GM19372 (cell line): ENCODE measurements around the gene TBXAS1.

Source experiments
- ATAC-seq: cut with Tn5 transposase; IDR thresholded peaks from one replicate; pipeline ENCODE4 v1.9.1; 2021; ENCODE audit warnings: mild to moderate bottlenecking, low read depth, moderate library complexity; ENCODE audit not compliant: unreplicated experiment

The TBXAS1 gene

DNA sequence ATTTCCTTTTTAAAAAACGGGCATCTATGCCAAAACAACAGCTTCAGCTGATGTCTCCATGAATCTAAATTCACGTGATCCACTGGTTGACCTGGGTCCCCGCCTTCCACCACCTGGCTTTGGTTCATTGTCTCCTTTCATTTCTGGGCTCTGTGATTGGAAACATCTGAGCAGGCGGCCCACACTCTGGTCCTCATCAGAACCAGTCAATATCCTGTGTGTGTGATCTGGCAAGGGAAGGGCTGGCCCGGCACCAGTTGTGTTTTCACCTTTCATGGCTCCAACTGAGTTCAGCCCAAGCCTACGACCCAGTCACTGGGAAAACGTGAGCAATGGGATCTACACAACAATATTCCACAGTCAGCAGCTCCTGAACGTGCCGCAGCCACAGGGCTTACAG, 187.5 kb downstream of the TBXAS1 start:
- no peak for ATAC-seq

DNA sequence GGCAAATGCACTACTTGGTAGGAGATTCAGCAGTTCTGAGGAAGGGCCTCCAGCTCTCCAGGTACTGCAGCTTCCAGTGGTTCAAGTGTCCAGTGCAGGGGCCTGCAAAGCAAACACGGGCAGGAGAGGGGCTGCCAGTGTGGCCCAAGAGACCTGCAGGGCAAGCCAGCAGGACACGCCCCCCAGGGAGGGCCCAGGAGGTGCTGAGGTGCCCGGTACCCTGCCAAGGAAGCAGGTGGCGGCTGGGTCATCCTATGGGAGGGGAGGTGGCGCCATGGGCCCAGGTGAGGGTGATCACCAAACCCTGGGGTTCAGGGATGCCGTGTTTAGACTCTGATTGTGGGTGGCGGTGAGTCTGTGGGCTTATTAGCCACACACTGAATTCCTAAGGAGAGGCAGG, 188.0 kb downstream of the TBXAS1 start:
- no peak for ATAC-seq

DNA sequence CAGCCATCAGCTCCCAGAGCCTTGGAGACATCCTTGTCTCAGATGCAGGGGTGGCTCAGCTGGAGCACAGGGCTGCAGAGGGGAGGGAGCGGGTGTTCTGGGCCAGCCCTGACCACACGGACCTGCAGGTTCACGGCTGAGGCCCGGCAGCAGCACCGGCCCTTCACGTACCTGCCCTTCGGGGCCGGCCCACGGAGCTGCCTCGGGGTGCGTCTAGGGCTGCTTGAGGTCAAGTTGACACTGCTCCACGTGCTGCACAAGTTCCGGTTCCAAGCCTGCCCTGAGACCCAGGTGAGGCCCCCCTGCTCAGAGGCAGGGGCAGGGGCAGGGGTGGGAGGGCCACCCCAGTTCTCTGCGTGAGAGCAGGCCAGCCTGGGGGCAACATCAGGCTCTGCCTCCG, 188.5 kb downstream of the TBXAS1 start:
- ATAC-seq, result no peak

DNA sequence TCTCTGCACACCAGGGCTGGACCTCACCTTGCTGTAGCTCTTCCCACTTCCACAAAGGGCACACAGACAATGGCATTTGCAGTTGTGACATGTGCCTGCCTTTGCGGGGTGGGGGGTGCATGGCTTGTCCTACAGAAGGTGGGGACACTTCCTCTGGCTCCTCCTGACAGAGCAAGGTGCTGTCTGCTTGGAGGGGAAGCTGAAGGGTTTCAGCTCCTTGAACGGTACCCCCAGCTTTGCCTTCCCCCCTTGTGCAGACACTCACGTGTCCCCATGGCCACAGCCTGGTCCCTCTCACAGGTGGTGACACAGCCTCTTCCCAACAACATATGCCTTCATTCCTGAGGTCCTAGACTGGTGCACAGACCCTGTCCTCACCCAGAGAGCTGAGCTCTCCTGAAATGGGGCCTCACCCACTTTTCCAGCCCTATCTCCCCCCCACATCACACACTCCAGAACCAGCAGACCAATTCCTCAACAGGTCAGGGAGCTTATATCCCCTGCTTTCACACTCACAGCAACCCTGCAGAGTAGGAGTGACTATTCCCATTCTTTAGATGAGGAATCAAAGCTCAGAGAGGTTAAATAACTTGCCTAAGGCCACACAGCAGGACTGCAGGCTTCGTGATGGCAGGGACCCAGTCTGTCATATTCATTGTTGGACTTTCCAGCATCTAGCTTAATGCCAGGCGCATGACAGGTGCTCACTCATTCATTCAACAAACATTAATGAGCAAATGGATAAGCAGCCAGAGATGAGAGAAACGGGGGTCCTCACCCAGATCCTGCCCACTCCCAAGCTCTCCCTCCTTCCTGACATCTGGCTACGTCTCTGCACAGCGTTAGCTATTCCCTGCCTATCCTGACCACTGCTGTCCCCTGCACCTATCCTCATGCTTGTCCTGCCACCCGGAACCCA, 189.3 kb downstream of the TBXAS1 start:
- no peak for ATAC-seq

DNA sequence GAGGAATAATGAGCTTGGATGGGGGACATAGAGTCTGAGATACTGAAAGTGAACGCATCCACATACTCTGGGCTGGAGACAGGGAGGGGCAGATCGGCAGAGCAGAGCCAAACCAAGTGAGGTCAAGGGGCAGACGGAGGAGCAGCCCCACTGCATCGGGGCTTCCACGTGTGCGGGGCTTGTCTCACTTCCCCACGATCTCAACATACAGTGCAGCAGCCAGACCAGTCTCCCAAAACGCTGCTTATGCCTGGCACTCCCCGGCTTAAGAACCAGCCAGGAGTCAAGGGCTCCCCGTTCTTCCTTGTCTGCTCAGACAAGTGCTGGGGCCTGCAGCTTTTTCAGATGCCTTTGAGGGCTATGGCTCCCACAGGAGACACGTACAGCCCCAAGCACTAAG, 190.1 kb downstream of the TBXAS1 start:
- no peak for ATAC-seq

DNA sequence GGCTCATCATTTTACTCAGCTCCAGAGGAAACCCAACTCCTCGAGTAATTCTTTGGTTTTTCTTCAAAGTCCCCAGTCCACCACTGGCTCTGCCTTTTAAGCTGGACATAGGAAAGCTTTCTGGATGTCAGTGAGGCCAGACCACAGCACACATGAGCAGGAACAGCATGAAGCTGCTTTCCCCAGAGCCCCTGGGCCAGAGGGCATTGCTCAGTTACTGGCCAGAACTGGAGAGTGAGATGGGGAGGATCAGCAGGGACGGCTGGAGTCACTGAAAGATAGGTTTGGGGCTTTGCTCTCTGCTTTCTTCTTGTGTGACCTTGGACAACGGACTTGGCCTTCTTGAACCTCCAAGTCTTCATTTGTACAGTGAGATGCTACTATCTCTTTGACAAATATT, 190.5 kb downstream of the TBXAS1 start:
- ATAC-seq, result no peak

DNA sequence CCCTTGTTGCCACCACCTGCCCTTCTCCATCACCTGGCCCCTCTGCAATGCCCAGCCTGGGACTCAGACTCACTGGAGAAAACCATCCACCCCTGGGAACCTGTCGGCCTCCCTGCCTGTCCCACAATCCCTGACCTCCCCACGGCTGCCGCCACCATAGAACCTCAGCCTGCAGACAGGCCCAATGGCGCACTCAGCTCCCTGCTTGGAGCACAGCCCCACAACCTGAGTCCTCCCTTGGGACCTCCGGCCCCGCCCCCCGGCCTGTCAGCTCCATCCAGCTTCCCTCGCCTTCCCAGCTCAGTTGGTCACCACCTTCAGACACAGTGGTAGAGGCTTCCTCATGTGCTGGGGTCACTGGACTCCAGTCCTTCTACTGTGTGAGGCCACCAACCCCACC, 192.5 kb downstream of the TBXAS1 start:
- ATAC-seq, result no peak

DNA sequence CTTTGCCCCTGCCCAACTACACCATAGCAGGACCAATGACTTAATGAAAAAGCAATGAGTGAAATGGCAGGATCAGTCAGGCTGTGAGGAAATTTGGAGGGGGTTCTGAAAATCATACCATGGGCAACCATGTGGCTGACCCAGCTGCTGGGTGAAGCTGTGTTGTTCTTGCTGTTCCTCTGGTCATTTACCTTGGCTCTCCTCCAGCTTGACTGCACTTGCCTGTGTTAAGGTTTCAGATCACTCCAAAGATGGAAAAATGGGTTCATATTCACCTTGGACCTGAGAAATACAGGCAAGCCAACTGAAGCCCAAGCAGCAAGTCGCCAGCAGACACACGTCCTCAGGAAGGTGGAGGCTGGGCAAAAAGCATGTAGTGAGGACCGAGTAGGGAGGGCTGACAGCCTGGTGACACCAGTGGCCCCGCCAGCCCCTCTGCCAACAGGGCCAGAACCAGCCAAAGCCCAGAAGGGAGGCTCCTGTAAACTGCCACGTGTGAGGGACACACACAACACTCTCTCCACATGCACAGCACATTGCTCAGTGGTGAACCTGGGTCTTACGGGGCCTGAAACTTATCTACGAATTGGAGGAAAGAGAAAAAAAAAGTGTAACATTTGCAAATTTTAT, 193.6 kb downstream of the TBXAS1 start:
- no peak for ATAC-seq

DNA sequence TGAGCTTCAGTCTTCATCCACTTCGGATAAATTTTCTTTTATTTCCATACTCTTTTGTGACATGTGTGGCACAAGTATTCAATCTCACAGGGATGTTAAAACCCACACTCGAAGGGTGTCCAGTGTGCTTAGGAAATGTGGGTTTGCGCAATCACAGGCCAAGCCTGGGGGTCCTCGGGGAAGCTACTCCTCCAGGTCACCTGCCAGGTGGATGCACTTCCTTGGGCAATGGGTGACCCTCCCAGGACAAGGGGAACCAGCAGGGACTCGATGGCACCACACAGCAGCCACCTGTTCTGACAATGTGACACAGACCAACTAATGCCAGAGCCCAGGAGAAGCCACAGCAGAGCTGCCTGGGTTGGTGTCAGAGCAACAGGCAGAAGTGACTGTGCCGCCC, 194.7 kb downstream of the TBXAS1 start:
- no peak for ATAC-seq

DNA sequence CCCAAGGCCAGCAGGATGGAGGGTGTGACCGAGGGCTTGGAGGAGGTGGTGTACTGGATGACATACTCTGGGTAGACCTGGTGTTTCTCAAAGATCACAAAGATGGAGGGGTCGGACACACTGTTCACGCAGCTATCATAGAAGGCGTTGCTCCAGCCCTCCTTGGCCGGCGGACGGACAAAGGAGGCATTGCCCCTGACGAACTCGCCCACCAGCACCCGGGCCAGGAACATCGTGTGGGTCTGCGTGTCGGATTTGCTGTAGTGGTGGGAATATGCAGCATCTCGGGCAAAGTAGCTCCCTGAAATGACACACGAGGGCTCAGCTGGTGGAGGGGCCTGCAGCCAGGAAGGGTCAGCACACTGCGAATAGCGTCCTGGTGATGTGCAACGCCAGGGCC, 195.5 kb downstream of the TBXAS1 start:
- no peak for ATAC-seq

DNA sequence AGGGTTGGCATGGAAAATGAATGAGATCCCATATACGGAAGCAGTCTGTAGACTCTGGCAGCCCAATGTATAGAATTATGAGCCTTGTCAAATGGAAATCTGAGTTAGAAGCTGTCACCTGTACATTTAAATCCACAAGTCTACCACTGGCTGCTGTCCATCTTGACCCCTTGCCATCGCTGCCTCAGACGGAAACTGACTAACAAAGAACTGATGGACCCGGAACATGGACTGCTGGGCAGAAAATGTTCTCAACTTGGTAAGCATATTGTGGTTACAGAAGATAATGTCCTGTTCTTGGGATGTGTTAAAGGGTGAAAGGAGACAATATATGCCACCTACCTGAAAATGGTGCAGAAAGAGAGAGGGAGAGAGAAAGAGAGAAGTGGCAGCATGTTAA, 196.2 kb downstream of the TBXAS1 start:
- no peak for ATAC-seq

DNA sequence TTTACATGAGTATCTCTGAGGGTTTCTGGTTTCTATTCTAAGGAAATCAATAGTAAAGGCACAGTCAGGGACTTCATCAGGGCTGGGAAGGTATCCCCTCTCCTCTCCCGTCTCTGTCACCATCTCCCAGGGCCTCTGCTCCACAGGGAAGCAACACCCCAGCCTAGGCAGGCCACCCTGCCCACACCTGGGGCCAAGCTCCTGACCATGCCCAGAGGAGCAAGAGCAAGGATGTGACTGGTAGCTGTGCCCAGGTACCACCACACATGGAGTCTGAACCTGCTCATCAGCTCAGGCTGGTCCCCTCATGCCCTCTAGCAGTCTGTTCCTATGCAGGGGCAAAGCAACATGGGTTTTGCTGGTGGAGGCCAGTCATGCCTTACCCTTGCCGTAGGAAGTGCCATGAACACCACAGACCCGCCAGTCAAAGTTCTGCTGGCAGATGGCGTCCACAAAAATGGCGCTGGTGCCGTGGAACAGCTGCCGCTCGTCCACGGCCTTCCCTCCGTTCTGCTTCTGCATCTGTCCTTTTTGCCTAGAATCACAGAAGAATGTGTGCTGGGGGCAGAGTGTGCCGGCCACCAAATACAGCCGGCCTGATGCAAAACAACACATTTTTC, 196.9 kb downstream of the TBXAS1 start:
- no peak for ATAC-seq

DNA sequence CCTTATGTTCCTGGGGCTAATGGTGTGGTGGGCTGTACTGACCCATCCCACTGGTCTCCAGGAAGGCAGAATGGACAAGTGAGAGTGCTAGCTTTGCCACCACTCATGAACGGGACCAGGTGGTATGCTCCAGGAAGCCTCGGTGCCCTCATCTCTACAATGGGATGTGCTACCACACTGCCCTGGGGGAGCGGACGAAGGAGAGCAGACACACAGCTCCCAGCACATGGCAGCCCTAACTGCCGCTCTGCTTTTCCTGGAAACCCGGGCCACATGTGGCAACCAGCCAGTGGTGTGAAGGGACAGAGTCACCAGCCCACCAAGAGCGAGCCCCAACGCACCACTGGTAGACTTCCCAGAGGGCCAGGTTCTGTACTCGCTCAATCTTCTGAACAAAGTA, 197.9 kb downstream of the TBXAS1 start:
- ATAC-seq, result no peak

DNA sequence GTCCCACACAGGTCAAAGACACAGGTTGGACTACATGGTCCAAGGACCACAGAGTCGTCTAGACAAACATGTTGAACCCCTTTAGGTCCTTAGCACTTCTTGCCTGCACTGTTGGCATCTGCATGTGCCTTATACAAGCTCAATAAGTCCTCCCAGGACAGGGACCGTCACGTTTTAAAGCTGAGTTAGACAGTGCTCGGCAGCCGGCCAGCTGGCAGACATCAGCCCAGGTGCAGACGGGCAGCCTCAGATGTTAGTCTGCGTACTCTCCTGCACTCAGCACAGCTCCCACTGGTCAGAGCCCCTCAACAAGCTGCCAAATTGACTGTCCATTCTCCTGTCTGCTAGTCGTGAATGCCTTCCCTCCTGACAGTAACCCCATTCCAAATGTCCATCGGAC, 198.8 kb downstream of the TBXAS1 start:
- ATAC-seq, result no peak

DNA sequence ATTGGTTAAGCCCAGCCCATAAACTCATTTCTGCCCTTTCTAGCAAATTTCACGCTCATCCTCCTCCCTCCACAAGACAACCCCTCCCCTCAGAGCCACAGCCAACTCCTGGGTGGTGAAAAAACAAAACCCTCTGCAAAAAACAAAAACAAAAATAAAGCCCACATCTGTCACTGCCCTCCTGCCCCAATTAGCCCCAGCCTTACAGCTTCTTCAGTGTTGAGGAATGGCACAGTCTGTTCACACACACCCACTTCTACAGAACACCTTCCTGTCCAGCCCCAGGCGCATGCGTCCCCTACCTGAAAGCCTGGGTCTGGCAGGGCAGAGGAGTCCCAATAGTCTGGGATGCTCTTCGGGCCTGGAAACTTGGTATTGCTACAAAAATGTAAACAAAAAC, 199.2 kb downstream of the TBXAS1 start:
- ATAC-seq, result no peak

DNA sequence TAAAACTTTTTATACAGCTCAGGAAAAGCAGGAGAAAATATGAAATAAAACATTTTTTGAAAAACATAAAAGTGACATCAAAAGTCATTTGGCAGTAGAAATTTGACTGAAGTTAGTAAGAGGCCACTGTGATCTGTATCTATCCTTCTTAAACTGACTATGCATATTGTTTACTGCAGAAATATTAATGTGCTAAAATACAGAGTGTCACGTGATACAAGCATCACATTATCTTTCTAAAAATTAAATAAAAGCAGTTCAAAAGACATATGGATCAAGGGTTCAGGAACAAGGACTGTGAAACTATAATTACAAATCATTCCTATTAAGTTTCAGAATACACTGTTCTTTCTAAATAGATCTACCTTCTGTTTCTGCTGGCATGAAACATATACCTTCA, 200.0 kb downstream of the TBXAS1 start:
- no peak for ATAC-seq

DNA sequence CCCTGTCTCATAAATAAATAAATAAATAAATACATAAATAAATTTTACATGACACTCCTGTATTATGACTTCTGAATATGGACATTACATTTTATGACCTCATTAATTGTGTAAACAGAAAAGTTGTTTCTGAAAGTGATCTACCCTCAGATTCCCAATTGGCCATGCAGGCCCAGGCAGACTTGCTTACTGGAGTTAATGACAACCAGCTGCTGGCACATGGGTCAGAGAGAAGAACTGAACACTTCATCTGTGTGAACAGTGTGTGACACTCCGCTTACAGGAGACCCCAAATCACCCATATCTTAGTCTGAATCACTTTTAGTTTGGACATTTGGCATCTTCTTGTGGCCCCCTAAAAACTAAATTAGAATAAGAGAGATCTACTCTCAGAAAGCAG, 202.3 kb downstream of the TBXAS1 start:
- ATAC-seq, result no peak

DNA sequence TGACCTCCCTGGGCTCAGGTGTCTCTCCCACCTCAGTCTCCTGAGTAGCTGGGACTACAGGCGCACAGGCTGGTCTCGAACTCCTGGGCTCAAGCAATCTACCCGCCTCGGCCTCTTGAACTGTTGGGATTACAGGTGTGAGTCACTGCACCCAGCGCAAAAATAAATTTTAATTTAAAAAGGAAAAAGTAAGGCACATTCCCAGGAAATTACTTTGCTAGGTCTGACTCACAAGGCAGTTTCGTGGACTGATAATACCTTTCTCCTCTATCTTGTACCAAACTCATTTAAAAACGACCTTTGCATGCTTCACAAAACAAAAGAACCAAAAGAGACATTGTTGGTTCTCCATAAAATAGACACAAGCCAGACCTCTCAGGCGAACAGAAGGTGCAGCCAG, 204.0 kb downstream of the TBXAS1 start:
- no peak for ATAC-seq

DNA sequence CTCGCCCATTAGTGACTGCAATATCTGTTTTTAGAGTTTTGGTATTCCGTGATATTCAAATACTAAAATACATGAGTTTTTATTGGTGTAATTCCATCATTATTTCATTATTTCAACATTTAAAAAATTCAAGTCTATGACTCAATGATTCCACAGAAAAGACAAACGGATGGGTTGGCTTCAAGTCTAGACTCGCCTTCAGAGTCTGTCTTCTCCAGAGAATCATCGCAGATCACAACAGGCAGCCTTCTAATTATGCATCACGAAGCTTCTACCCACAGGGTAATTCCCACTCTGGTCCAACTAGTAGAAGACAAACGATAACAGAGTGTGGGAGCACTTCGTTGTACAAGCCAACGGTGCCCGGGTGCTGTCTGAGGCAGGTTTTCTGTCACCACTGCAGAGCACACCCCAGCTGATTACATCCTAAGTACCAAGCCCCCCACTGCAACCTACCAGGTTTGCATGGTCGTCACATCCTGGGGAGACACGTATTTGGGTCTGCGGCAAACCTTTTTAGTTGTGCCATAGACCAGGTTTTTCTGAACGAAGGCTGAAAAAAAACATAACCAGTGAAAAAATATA, 204.8 kb downstream of the TBXAS1 start:
- no peak for ATAC-seq

DNA sequence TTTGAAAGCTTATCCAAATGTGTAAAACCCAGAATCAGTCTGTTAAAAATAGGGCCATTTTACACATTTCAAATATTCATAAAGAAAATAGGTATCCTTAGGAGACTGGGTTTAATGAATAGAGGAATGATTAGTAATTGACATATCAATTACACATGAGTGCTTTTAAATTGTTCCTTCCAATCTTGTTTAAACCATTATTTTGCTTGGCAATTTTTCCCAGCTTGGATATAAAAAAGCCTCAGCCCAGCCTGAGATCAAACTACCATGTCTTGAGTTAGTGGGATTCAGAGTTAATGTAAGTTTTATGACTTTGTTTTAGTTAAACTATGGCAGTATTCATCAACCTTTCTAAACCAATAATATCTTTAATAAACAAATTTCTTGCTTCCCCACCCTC, 205.4 kb downstream of the TBXAS1 start:
- no peak for ATAC-seq
